GM19351 (cell line): ENCODE measurements around the gene CUEDC1.
"Not testable (repeated sequence)": the region's sequence is repeated elsewhere in the genome, so short reads cannot be mapped to it uniquely, and the experiment has no call there.

Experiments used
- ATAC-seq: cut with Tn5 transposase; IDR thresholded peaks from one replicate; pipeline ENCODE4 v1.9.1; 2021; ENCODE audit warnings: mild to moderate bottlenecking, moderate library complexity; ENCODE audit not compliant: unreplicated experiment

Gene CUEDC1

GRCh38 chr17:57846056-57846945 is 108.9 kb downstream of the CUEDC1 start:
- ATAC-seq = not testable (repeated sequence)

- ATAC-seq = no peak
Observed at GRCh38 chr17:57842280-57842679, 112.9 kb downstream of the CUEDC1 start.

GRCh38 chr17:57839571-57839923 is 115.7 kb downstream of the CUEDC1 start:
- no peak for ATAC-seq

GRCh38 chr17:57838857-57839570 is 116.2 kb downstream of the CUEDC1 start:
- ATAC-seq = no peak

- no peak for ATAC-seq
Observed at GRCh38 chr17:57838453-57838852, 116.8 kb downstream of the CUEDC1 start.

GRCh38 chr17:57835333-57835900 is 119.8 kb downstream of the CUEDC1 start:
- no peak for ATAC-seq

- no peak for ATAC-seq
Observed at GRCh38 chr17:57834146-57834741, 121.0 kb downstream of the CUEDC1 start.

- no peak for ATAC-seq
Observed at GRCh38 chr17:57833179-57833939, 121.9 kb downstream of the CUEDC1 start.

- ATAC-seq = no peak
Observed at GRCh38 chr17:57832314-57833178, 122.7 kb downstream of the CUEDC1 start.

GRCh38 chr17:57830880-57831279 is 124.3 kb downstream of the CUEDC1 start:
- ATAC-seq = no peak

GRCh38 chr17:57823469-57824401 is 131.5 kb downstream of the CUEDC1 start:
- no peak for ATAC-seq

GRCh38 chr17:57819867-57820266 is 135.3 kb downstream of the CUEDC1 start:
- no peak for ATAC-seq

GRCh38 chr17:57819285-57819684 is 135.9 kb downstream of the CUEDC1 start:
- no peak for ATAC-seq

GRCh38 chr17:57818066-57818465 is 137.1 kb downstream of the CUEDC1 start:
- ATAC-seq = no peak

GRCh38 chr17:57817299-57817698 is 137.9 kb downstream of the CUEDC1 start:
- no peak for ATAC-seq

GRCh38 chr17:57814421-57814820 is 140.8 kb downstream of the CUEDC1 start:
- ATAC-seq = no peak

- ATAC-seq = no peak
Observed at GRCh38 chr17:57811638-57812280, 143.5 kb downstream of the CUEDC1 start.
